ENCODE data around the gene GJA4. TPM values are rescaled to one million over a fixed set of nuclear protein-coding genes. Genes with fewer than 3 reads are reported as not detected.

GJA4 gene
- total and polyA plus RNA-seq, 2 donors (not counting 3 experiments of a cell fraction or from before 2014, with no cell fraction given) = 22.1 to 175 TPM

- DNase-seq (ENCODE audit: low read depth, low spot score) = no peak
- Histone ChIP-seq H3K27ac (ENCODE audit: insufficient read depth, low read depth, low read length) (no peak overlapping the region), H3K9me1 (replicated peaks; ENCODE audit: control insufficient read depth, extremely low read depth, insufficient read depth, low read length) (no peaks in the 10 kb centered on the region), H3K9me3 (replicated peaks; ENCODE audit: control insufficient read depth, insufficient read depth, low read length) (no peaks in the 10 kb centered on the region), H3K36me3 (ENCODE audit: control insufficient read depth in 2 of 2, extremely low read depth in 1 of 2, insufficient read depth in 2 of 2, low read length in 2 of 2) (no peaks in the 10 kb centered on the region), H3K79me2 (ENCODE audit: control insufficient read depth, insufficient read depth, low read length) (no peaks in the 10 kb centered on the region), H3K4me2 (ENCODE audit: insufficient read depth, low read length) (no peak overlapping the region), H3K9ac (replicated peaks; ENCODE audit: extremely low read depth, insufficient read depth, low read length) (no peak overlapping the region), H4K20me1 (replicated peaks; ENCODE audit: control insufficient read depth, extremely low read depth, insufficient read depth, low read length) (no peaks in the 10 kb centered on the region), H3K4me3 (replicated peaks in 1 of 3; ENCODE audit: insufficient read depth in 1 of 3, low read depth in 1 of 3, low read length in 3 of 3) (no peak overlapping the region), H3K4me1 (ENCODE audit: control insufficient read depth, extremely low read depth, insufficient read depth, low read length) (no peaks in the 10 kb centered on the region), H2AFZ (ENCODE audit: low read depth, low read length) (no peak overlapping the region), H3K27me3 (ENCODE audit: control insufficient read depth in 2 of 2, insufficient read depth in 2 of 2, low read length in 2 of 2) (no peaks in the 10 kb centered on the region)
- TF ChIP-seq POLR2AphosphoS5 (IDR thresholded peaks at IDR 0.05; ENCODE audit: insufficient read depth, low read depth, low read length) = no peak
- no peak for TF ChIP-seq EZH2 (IDR thresholded peaks at IDR 0.05; ENCODE audit: borderline replicate concordance, low read depth, low read length, severe bottlenecking)
- TF ChIP-seq POLR2A (IDR thresholded peaks at IDR 0.05; ENCODE audit: low read depth, low read length) = no peak
- TF ChIP-seq MAX (IDR thresholded peaks at IDR 0.05; ENCODE audit: insufficient read depth, insufficient read length) = no peak
- TF ChIP-seq GATA2 (IDR thresholded peaks at IDR 0.05; ENCODE audit: insufficient read depth, insufficient read length, low read depth, low read length) = no peak
- no peak for TF ChIP-seq JUN (IDR thresholded peaks at IDR 0.05; ENCODE audit: borderline replicate concordance, insufficient read depth, insufficient read length, low read depth)
- no peak for TF ChIP-seq CTCF (IDR thresholded peaks at IDR 0.05; ENCODE audit: extremely low read depth in 1 of 2, insufficient read depth in 1 of 2, low read depth in 1 of 2, low read length in 2 of 2)
- TF ChIP-seq MYC (IDR thresholded peaks at IDR 0.05; ENCODE audit: low read depth, low read length) = no peak
- TF ChIP-seq FOS (IDR thresholded peaks at IDR 0.05; ENCODE audit: borderline replicate concordance, insufficient read depth, low read length) = no peak
- ChIA-PET POLR2A (no interaction called here), CTCF (no interaction called here)
- dilution Hi-C loops (cut with MboI; ENCODE audit: extremely low pct_ligation_motif_present, low sequenced_read_pairs) = no loop called here
- intact Hi-C loops (cut with micrococcal nuclease) = no loop called here
- no peak for FAIRE-seq
- BruUV-seq (replicated peaks) = no TSS peak
Observed at GRCh38 chr1:34749992-34750391, 42.8 kb upstream of the GJA4 start.
